Measurements from ENCODE around the gene PDE4D. TPM values are rescaled to one million over a fixed set of nuclear protein-coding genes. Genes with fewer than 3 reads are reported as not detected.

PDE4D gene
- total RNA-seq, 2 experiments from 2014 or later = 40.5 to 41.2 TPM

DNA sequence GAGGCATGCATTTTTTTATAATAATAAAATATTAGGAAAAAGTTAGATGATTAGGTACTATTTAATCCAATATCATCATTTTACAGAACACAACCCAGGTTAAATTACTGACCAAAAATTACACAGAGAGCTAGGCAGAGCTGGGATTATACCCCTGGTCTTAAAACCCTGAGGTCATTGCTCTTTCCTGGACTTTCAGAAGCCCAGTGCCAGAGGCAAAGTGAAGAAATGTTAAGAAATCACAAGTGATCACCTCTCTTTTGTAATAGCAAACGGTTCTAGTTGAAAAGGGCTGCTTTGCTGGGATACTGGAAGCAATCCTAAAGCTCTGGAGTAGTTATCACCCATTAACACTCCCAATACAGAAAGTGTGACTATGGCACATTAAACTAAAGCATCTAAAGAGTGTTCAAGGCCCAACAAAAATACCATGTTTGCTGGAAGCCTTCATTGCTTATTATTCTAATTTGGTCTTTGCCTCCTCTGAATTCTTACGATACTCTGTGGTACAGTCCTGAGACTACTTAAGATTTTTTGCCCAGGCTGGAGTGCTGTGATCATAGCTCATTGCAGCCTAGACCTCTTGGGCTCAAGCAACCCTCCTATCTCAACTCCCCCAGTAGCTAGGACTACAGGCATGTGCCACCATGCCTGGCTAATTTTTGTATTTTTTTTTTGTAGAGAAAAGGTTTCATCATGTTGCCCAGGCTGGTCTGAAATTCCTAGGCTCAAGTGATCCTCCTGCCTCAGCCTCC lies 734.7 kb downstream of the PDE4D start:
- no peak for DNase-seq
- Mint-ChIP-seq H3K4me1 (ENCODE audit: low read depth) (peaks cover 14% of the 10 kb centered on the region), H3K9me3 (no peaks in the 10 kb centered on the region), H3K27me3 (ENCODE audit: low read depth) (no peaks in the 10 kb centered on the region), H3K4me3 (no peak overlapping the region), H3K27ac (no peak overlapping the region), H3K36me3 (ENCODE audit: low read depth) (no peaks in the 10 kb centered on the region)
- intact Hi-C loops (cut with micrococcal nuclease) = no loop called here
- CTCF ChIA-PET = no interaction called here

DNA sequence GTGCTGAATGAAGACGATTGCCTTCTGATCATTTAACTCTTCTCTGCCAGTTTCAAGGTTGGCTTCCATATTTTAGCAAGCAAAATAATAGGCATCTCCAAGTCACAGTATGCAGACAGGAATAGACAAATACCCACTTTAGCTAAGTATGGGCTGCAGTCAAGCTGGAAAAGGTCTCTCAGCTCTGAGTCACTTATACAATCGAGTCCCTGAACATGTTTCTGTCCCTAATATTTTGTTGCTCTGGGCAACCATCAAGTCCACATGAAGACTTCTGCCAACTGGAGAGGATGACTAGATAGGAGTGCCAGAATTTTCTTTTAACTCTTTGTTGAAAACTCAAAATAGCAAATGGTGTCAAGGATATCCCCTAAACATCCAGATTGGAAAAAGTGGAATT lies 735.4 kb downstream of the PDE4D start:
- CTCF ChIA-PET = interaction anchor here (0.7 to 1.6 kb wide), 2 partner anchors 9 to 123 kb away, joined by 3 to 4 read pairs; no protein-coding TSS in a partner anchor
- intact Hi-C loops (cut with micrococcal nuclease) = no loop called here
- H3K27ac Mint-ChIP-seq = no peak overlapping the region
- peaks cover 14% of the 10 kb centered on the region for H3K4me1 Mint-ChIP-seq (ENCODE audit: low read depth)
- DNase-seq = no peak
- no peaks in the 10 kb centered on the region for H3K27me3 Mint-ChIP-seq (ENCODE audit: low read depth)
- no peak overlapping the region for H3K4me3 Mint-ChIP-seq
- no peaks in the 10 kb centered on the region for H3K9me3 Mint-ChIP-seq
- no peaks in the 10 kb centered on the region for H3K36me3 Mint-ChIP-seq (ENCODE audit: low read depth)

GRCh38 chr5:59157068-59157467 lies 736.5 kb downstream of the PDE4D start:
- H3K9me3 Mint-ChIP-seq = no peaks in the 10 kb centered on the region
- CTCF ChIA-PET = interaction anchor here (1.6 to 2.4 kb wide), 2 partner anchors 16 to 122 kb away, joined by 4 to 10 read pairs; no protein-coding TSS in a partner anchor
- no peak overlapping the region for H3K27ac Mint-ChIP-seq
- no peaks in the 10 kb centered on the region for H3K36me3 Mint-ChIP-seq (ENCODE audit: low read depth)
- H3K27me3 Mint-ChIP-seq (ENCODE audit: low read depth) = no peaks in the 10 kb centered on the region
- intact Hi-C loops (cut with micrococcal nuclease) = no loop called here
- no peak for DNase-seq
- no peak overlapping the region for H3K4me3 Mint-ChIP-seq
- H3K4me1 Mint-ChIP-seq (ENCODE audit: low read depth) = peaks cover 11% of the 10 kb centered on the region

DNA sequence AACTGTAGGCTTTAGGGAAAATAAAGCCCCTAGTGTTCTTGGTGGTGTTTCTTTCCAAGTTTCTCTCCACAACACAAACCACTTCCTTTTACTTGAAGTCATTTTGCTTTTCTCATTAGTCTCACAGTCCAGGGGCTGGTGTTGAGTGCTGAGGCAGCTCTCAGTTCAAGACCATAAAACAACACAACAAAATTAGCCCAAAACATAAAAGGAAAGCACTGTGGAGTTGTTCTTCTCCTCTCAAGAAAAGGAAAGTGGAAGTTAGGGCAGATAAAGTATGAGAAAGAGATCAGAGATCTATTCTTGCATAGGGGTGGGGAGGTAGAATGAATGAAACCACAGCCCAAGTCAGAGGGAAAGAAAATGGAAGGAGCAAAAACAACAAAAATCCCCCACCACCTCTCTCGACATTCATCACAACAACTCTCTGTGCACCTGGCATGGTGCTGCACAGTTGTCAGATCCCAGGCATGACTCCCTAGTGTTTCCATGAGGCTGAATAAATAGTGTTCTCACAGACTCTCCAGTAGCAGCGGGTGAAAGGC lies 740.8 kb downstream of the PDE4D start:
- no peaks in the 10 kb centered on the region for H3K9me3 Mint-ChIP-seq
- DNase-seq = peak; percentile 19
- H3K36me3 Mint-ChIP-seq (ENCODE audit: low read depth) = no peaks in the 10 kb centered on the region
- peak overlapping the region; percentile 71 for H3K27ac Mint-ChIP-seq
- CTCF ChIA-PET = interaction anchor here (1.4 to 2.0 kb wide), 2 partner anchors 105 to 119 kb away, joined by 3 to 4 read pairs; no protein-coding TSS in a partner anchor
- intact Hi-C loops (cut with micrococcal nuclease) = loop anchor here (1.0 kb wide), 1 partner anchor 25 kb away; no protein-coding TSS in a partner anchor
- no peak overlapping the region for H3K4me3 Mint-ChIP-seq
- peaks cover 3% of the 10 kb centered on the region for H3K4me1 Mint-ChIP-seq (ENCODE audit: low read depth)
- no peaks in the 10 kb centered on the region for H3K27me3 Mint-ChIP-seq (ENCODE audit: low read depth)

DNA sequence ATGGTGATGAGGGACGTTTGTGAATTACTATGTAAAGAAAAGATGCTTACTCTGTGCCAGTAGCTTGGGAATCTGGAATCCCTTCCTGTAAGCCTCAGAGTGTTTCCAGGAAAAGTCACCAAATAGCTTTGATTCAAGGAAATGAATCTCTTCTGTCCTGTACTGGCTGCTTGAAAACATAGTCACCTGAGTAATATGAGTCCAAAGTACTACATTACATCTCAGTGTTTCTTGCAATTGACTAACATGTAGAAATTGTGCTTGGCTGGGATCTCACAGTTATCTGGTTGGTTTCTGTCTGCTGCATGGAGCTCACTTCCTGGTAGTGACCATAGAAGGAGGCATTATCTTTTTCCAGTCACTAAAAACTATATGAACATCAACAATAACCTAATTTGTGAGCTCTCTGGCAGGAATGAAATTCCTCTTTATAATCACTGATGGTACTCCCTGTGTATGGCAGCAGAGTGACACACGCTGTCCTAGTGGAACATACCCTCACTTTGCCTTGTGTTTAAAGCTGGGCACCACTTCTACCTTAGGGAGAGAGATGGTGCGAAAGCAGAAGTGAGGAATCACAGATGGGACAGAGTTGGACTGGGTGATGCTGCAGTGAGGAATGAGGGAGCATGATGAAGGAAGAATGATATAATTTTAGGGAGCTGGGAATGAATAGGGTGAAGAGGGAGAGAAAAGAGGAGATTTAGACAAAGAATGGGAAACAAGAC lies 742.2 kb downstream of the PDE4D start:
- Mint-ChIP-seq H3K27me3 (ENCODE audit: low read depth) (no peaks in the 10 kb centered on the region), H3K4me1 (ENCODE audit: low read depth) (peaks cover 6% of the 10 kb centered on the region), H3K36me3 (ENCODE audit: low read depth) (no peaks in the 10 kb centered on the region), H3K27ac (no peak overlapping the region), H3K4me3 (no peak overlapping the region), H3K9me3 (no peaks in the 10 kb centered on the region)
- CTCF ChIA-PET = interaction anchor here (0.6 to 2.0 kb wide), 7 partner anchors 22 to 337 kb away, joined by 3 to 12 read pairs (median 3); no protein-coding TSS in a partner anchor
- intact Hi-C loops (cut with micrococcal nuclease) = loop anchor here (1.0 kb wide), 2 partner anchors 52 to 112 kb away; no protein-coding TSS in a partner anchor
- peak; percentile 15 for DNase-seq

DNA sequence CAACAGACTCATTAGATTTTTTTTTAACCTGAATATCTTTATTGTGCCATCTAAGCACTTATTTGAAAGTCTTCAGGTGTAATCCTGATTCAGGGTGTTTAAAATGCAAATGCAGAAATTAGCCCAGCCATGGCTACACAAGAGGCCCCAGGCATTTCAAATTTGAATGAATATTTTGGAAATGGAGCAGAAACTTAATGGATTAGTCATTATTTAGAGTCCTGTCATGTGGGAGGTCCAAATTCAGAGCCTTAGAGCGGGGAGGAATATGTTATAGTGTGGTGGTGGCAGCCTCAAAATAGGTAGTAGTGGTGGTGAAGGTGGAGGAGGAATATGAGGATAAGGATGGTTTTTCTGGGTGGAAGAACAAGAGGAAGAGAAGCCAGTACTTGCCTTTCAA lies 743.7 kb downstream of the PDE4D start:
- no peak for DNase-seq
- no peaks in the 10 kb centered on the region for H3K27me3 Mint-ChIP-seq (ENCODE audit: low read depth)
- intact Hi-C loops (cut with micrococcal nuclease) = no loop called here
- CTCF ChIA-PET = interaction anchor here (1.3 kb wide), 1 partner anchor 24 kb away, joined by 5 read pairs; no protein-coding TSS in a partner anchor
- no peaks in the 10 kb centered on the region for H3K9me3 Mint-ChIP-seq
- no peaks in the 10 kb centered on the region for H3K36me3 Mint-ChIP-seq (ENCODE audit: low read depth)
- no peak overlapping the region for H3K4me3 Mint-ChIP-seq
- peaks cover 6% of the 10 kb centered on the region for H3K4me1 Mint-ChIP-seq (ENCODE audit: low read depth)
- no peak overlapping the region for H3K27ac Mint-ChIP-seq

- no peaks in the 10 kb centered on the region for H3K36me3 Mint-ChIP-seq (ENCODE audit: low read depth)
- H3K27me3 Mint-ChIP-seq (ENCODE audit: low read depth) = no peaks in the 10 kb centered on the region
- no peak for DNase-seq
- intact Hi-C loops (cut with micrococcal nuclease) = no loop called here
- no peak overlapping the region for H3K27ac Mint-ChIP-seq
- no peaks in the 10 kb centered on the region for H3K9me3 Mint-ChIP-seq
- CTCF ChIA-PET = interaction anchor here (0.6 to 1.3 kb wide), 2 partner anchors 9 to 24 kb away, joined by 3 to 5 read pairs; no protein-coding TSS in a partner anchor
- H3K4me1 Mint-ChIP-seq (ENCODE audit: low read depth) = peaks cover 6% of the 10 kb centered on the region
- no peak overlapping the region for H3K4me3 Mint-ChIP-seq
Measured at GRCh38 chr5:59149271-59149670, 744.3 kb downstream of the PDE4D start.

GRCh38 chr5:59146729-59147128 lies 746.8 kb downstream of the PDE4D start:
- H3K4me3 Mint-ChIP-seq = no peak overlapping the region
- CTCF ChIA-PET = no interaction called here
- no peaks in the 10 kb centered on the region for H3K9me3 Mint-ChIP-seq
- no peaks in the 10 kb centered on the region for H3K27me3 Mint-ChIP-seq (ENCODE audit: low read depth)
- DNase-seq = peak; percentile 41
- intact Hi-C loops (cut with micrococcal nuclease) = no loop called here
- no peaks in the 10 kb centered on the region for H3K36me3 Mint-ChIP-seq (ENCODE audit: low read depth)
- no peak overlapping the region for H3K27ac Mint-ChIP-seq
- peaks cover 6% of the 10 kb centered on the region for H3K4me1 Mint-ChIP-seq (ENCODE audit: low read depth)

DNA sequence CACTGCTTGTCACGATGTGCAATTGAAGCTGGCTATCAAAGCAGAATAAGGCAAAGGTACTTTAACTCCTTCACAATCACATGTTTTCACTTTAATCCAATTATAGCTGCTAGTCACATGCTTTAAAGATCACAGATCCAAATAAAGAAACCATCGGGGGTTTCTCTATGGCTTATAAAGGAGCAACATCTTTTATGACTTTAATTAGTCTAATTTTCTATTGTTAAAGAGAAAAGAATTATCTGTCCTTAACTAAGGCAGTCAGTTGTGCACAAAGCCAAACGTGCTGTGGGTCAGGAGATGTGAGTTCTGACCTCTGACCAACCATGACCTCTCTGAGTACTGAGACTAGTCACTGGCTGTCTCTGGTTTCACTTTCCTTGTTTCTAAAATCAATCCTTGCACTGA lies 749.6 kb downstream of the PDE4D start:
- CTCF ChIA-PET = interaction anchor here (0.6 kb wide), 1 partner anchor 110 kb away, joined by 3 read pairs; no protein-coding TSS in a partner anchor
- no peak for DNase-seq
- Mint-ChIP-seq H3K27me3 (ENCODE audit: low read depth) (no peaks in the 10 kb centered on the region), H3K4me1 (ENCODE audit: low read depth) (peaks cover 2% of the 10 kb centered on the region), H3K27ac (no peak overlapping the region), H3K36me3 (ENCODE audit: low read depth) (no peaks in the 10 kb centered on the region), H3K4me3 (no peak overlapping the region), H3K9me3 (no peaks in the 10 kb centered on the region)
- intact Hi-C loops (cut with micrococcal nuclease) = no loop called here

DNA sequence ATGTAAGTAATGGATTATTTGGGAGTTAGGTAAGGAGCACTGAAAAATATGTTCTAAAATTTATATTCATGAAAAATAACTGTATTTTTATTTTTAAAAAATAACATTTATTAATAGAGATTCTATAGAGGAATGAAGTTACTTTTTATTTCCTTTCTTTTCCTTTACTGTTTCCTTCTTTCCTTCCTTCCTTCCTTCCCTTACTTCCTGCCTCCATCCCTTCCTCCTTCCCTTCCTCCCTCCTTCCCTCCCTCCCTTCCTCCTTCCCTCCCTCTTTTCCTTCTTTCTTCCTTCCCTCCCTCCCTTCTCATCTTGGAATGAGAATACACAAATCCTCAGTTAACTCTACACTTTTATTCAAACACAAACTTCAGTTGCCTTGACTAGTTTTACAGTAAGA lies 750.6 kb downstream of the PDE4D start:
- no peak for DNase-seq
- no peaks in the 10 kb centered on the region for H3K36me3 Mint-ChIP-seq (ENCODE audit: low read depth)
- H3K27ac Mint-ChIP-seq = no peak overlapping the region
- CTCF ChIA-PET = no interaction called here
- no peaks in the 10 kb centered on the region for H3K9me3 Mint-ChIP-seq
- intact Hi-C loops (cut with micrococcal nuclease) = no loop called here
- H3K27me3 Mint-ChIP-seq (ENCODE audit: low read depth) = no peaks in the 10 kb centered on the region
- peaks cover 2% of the 10 kb centered on the region for H3K4me1 Mint-ChIP-seq (ENCODE audit: low read depth)
- no peak overlapping the region for H3K4me3 Mint-ChIP-seq

- H3K4me1 Mint-ChIP-seq (ENCODE audit: low read depth) = peaks cover 2% of the 10 kb centered on the region
- no peak for DNase-seq
- H3K36me3 Mint-ChIP-seq (ENCODE audit: low read depth) = no peaks in the 10 kb centered on the region
- no peaks in the 10 kb centered on the region for H3K27me3 Mint-ChIP-seq (ENCODE audit: low read depth)
- intact Hi-C loops (cut with micrococcal nuclease) = no loop called here
- H3K27ac Mint-ChIP-seq = no peak overlapping the region
- no peaks in the 10 kb centered on the region for H3K9me3 Mint-ChIP-seq
- H3K4me3 Mint-ChIP-seq = no peak overlapping the region
- CTCF ChIA-PET = no interaction called here
Measured at GRCh38 chr5:59142138-59142537, 751.4 kb downstream of the PDE4D start.

DNA sequence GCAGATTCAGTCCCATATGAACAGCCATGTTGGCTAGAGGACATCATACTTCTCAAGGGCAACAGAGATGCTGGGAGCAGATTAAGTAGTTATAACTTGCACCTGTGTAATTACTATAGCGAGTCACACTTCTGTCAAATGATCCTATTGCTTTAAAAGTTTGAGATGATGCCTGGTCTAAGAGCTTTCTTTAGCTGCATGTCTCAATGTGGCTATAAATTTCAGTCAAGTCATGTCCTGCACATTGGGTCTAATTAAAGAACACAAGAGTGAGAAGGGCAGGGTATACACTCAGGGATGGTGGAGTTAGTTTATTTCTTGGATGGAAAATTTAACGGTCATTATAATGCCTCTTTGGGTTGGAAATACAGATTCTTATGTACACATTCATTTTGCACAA lies 753.4 kb downstream of the PDE4D start:
- CTCF ChIA-PET = no interaction called here
- Mint-ChIP-seq H3K36me3 (ENCODE audit: low read depth) (no peaks in the 10 kb centered on the region), H3K9me3 (no peaks in the 10 kb centered on the region), H3K27me3 (ENCODE audit: low read depth) (no peaks in the 10 kb centered on the region), H3K4me1 (ENCODE audit: low read depth) (no peaks in the 10 kb centered on the region), H3K4me3 (no peak overlapping the region), H3K27ac (no peak overlapping the region)
- intact Hi-C loops (cut with micrococcal nuclease) = no loop called here
- no peak for DNase-seq
